BLaER1 treated with 17β-estradiol and CSF1 and Interleukin-3, amounts not matched to agents 10 nM and 100 nM (cell line): Measurements from ENCODE around the gene MED15.

ENCODE experiments used
- H3K27ac ChIP-seq, 11 experiments: shearing (Covaris generic); formaldehyde crosslinking; 2 replicates each; pipeline ENCODE4 v1.8.1; 2022
- H3K27me3 ChIP-seq, 11 experiments: shearing (Covaris generic); formaldehyde crosslinking; 2 replicates each; pipeline ENCODE4 v1.8.1; 2022
- H3K36me3 ChIP-seq, 11 experiments: shearing (Covaris generic); formaldehyde crosslinking; 2 replicates each; pipeline ENCODE4 v1.8.1; 2022
- H3K4me1 ChIP-seq, 10 experiments: shearing (Covaris generic); formaldehyde crosslinking; 2 replicates each; pipeline ENCODE4 v1.8.1; 2022
- H3K4me2 ChIP-seq, 11 experiments: shearing (Covaris generic); formaldehyde crosslinking; 2 replicates each; pipeline ENCODE4 v1.8.1; 2022
- H3K4me3 ChIP-seq, 10 experiments: shearing (Covaris generic); formaldehyde crosslinking; 2 replicates each; pipeline ENCODE4 v1.8.1; 2022
- H3K9ac ChIP-seq, 11 experiments: shearing (Covaris generic); formaldehyde crosslinking; 2 replicates each; pipeline ENCODE4 v1.8.1; 2022
- H3K9me3 ChIP-seq, 11 experiments: shearing (Covaris generic); formaldehyde crosslinking; replicated peaks in 1 of 11; 2 replicates each; pipeline ENCODE4 v1.8.1; 2022
- H4K20me1 ChIP-seq, 11 experiments: shearing (Covaris generic); formaldehyde crosslinking; 2 replicates each; pipeline ENCODE4 v1.8.1; 2022
- Cebpa-rat ChIP-seq, 11 experiments: shearing (Covaris generic); IDR thresholded peaks; 2 replicates each; pipeline ENCODE4 v1.8.1; 2022

Gene MED15

GRCh38 chr22:20558534-20558933, 51.1 kb downstream of the MED15 start:
- Histone ChIP-seq H3K4me1 (peaks cover 15 to 49% (median 35%) of the 10 kb centered on the region in 10 experiments), H3K27ac (peak overlapping the region in 3 of 11 experiments; percentile 64 to 81 (median 78); a peak in 4 of 22 replicates), H3K27me3 (no peaks in the 10 kb centered on the region), H4K20me1 (peaks cover 32 to 99% (median 59%) of the 10 kb centered on the region in 11 experiments; a peak in 20 of 22 replicates), H3K4me2 (no peak overlapping the region), H3K9me3 (peaks cover 8 to 28% (median 18%) of the 10 kb centered on the region in 11 experiments), H3K9ac (no peak overlapping the region), H3K4me3 (peak overlapping the region in 1 of 10 experiments; percentile 29; a peak in 1 of 20 replicates), H3K36me3 (peaks cover 96 to 100% (median 100%) of the 10 kb centered on the region in 11 experiments)
- no peak for TF ChIP-seq Cebpa-rat (IDR thresholded peaks at IDR 0.05)

GRCh38 chr22:20559174-20559760, 51.9 kb downstream of the MED15 start:
- H3K27ac ChIP-seq: no peak overlapping the region
- H3K4me1 ChIP-seq: peaks cover 15 to 41% (median 33%) of the 10 kb centered on the region in 10 experiments
- no peak for TF ChIP-seq Cebpa-rat (IDR thresholded peaks at IDR 0.05)
- peaks cover 30 to 99% (median 58%) of the 10 kb centered on the region in 11 experiments; a peak in 21 of 22 replicates for H4K20me1 ChIP-seq
- H3K9me3 ChIP-seq: peaks cover 8 to 28% (median 18%) of the 10 kb centered on the region in 11 experiments
- no peaks in the 10 kb centered on the region for H3K27me3 ChIP-seq
- peaks cover 91 to 100% (median 96%) of the 10 kb centered on the region in 11 experiments for H3K36me3 ChIP-seq
- no peak overlapping the region for H3K4me2 ChIP-seq
- H3K9ac ChIP-seq: no peak overlapping the region
- no peak overlapping the region for H3K4me3 ChIP-seq

GRCh38 chr22:20560716-20561115, 53.3 kb downstream of the MED15 start:
- no peak overlapping the region for H3K27ac ChIP-seq
- no peak overlapping the region for H3K9ac ChIP-seq
- peaks cover 91 to 100% (median 96%) of the 10 kb centered on the region in 11 experiments for H3K36me3 ChIP-seq

GRCh38 chr22:20561882-20562281, 54.5 kb downstream of the MED15 start:
- no peak for TF ChIP-seq Cebpa-rat (IDR thresholded peaks at IDR 0.05)
- Histone ChIP-seq H4K20me1 (peaks cover 34 to 98% (median 60%) of the 10 kb centered on the region in 11 experiments), H3K4me2 (no peak overlapping the region), H3K9me3 (peaks cover 8 to 25% (median 18%) of the 10 kb centered on the region in 11 experiments), H3K27me3 (no peaks in the 10 kb centered on the region), H3K4me1 (peaks cover 10 to 19% (median 13%) of the 10 kb centered on the region in 10 experiments), H3K9ac (no peak overlapping the region), H3K4me3 (no peak overlapping the region), H3K27ac (no peak overlapping the region), H3K36me3 (peaks cover 91 to 100% (median 96%) of the 10 kb centered on the region in 11 experiments)

More at GRCh38 chr22:20560716-20561115, 53.3 kb downstream of the MED15 start:
- Histone ChIP-seq H3K9me3 (peaks cover 8 to 28% (median 18%) of the 10 kb centered on the region in 11 experiments), H3K4me1 (peaks cover 15 to 27% (median 23%) of the 10 kb centered on the region in 10 experiments), H3K4me3 (no peak overlapping the region), H4K20me1 (peaks cover 29 to 99% (median 58%) of the 10 kb centered on the region in 11 experiments), H3K4me2 (no peak overlapping the region), H3K27me3 (no peaks in the 10 kb centered on the region)
- TF ChIP-seq Cebpa-rat (IDR thresholded peaks at IDR 0.05): no peak

- Histone ChIP-seq H3K4me1 (peaks cover 2 to 18% (median 11%) of the 10 kb centered on the region in 10 experiments; a peak in 19 of 20 replicates), H3K36me3 (peaks cover 91 to 100% (median 96%) of the 10 kb centered on the region in 11 experiments), H3K9ac (no peak overlapping the region), H3K27me3 (no peaks in the 10 kb centered on the region), H3K4me2 (no peak overlapping the region), H3K27ac (no peak overlapping the region), H3K4me3 (no peak overlapping the region), H4K20me1 (peaks cover 41 to 98% (median 66%) of the 10 kb centered on the region in 11 experiments), H3K9me3 (peaks cover 8 to 18% (median 16%) of the 10 kb centered on the region in 11 experiments)
- no peak for TF ChIP-seq Cebpa-rat (IDR thresholded peaks at IDR 0.05)
Measured at GRCh38 chr22:20562607-20563465, 55.4 kb downstream of the MED15 start.

- H3K27me3 ChIP-seq: no peaks in the 10 kb centered on the region
- peaks cover 91 to 100% (median 96%) of the 10 kb centered on the region in 11 experiments for H3K36me3 ChIP-seq
- peaks cover 7 to 22% (median 13%) of the 10 kb centered on the region in 10 experiments for H3K4me1 ChIP-seq
- no peak overlapping the region for H3K9ac ChIP-seq
- no peak for TF ChIP-seq Cebpa-rat (IDR thresholded peaks at IDR 0.05)
- H3K4me3 ChIP-seq: no peak overlapping the region
- H4K20me1 ChIP-seq: peaks cover 48 to 98% (median 66%) of the 10 kb centered on the region in 11 experiments
- H3K9me3 ChIP-seq: peaks cover 7 to 11% (median 9%) of the 10 kb centered on the region in 11 experiments
- no peak overlapping the region for H3K27ac ChIP-seq
- no peak overlapping the region for H3K4me2 ChIP-seq
Measured at GRCh38 chr22:20563466-20563906, 56.1 kb downstream of the MED15 start.

GRCh38 chr22:20563941-20564371, 56.5 kb downstream of the MED15 start:
- H3K4me2 ChIP-seq: no peak overlapping the region
- no peak overlapping the region for H3K9ac ChIP-seq
- no peak overlapping the region for H3K27ac ChIP-seq
- H3K9me3 ChIP-seq: peaks cover 2 to 7% (median 5%) of the 10 kb centered on the region in 11 experiments; a peak in 21 of 22 replicates
- no peaks in the 10 kb centered on the region for H3K27me3 ChIP-seq
- peaks cover 52 to 98% (median 69%) of the 10 kb centered on the region in 11 experiments for H4K20me1 ChIP-seq
- TF ChIP-seq Cebpa-rat (IDR thresholded peaks at IDR 0.05): no peak
- H3K36me3 ChIP-seq: peaks cover 91 to 100% (median 96%) of the 10 kb centered on the region in 11 experiments
- no peak overlapping the region for H3K4me3 ChIP-seq
- H3K4me1 ChIP-seq: peaks cover 12 to 27% (median 18%) of the 10 kb centered on the region in 10 experiments

- H3K9me3 ChIP-seq: no peaks in the 10 kb centered on the region
- H3K27ac ChIP-seq: no peak overlapping the region
- H3K9ac ChIP-seq: no peak overlapping the region
- H4K20me1 ChIP-seq: peaks cover 65 to 98% (median 81%) of the 10 kb centered on the region in 11 experiments
- peaks cover 18 to 35% (median 27%) of the 10 kb centered on the region in 10 experiments for H3K4me1 ChIP-seq
- H3K4me2 ChIP-seq: no peak overlapping the region
- H3K36me3 ChIP-seq: peaks cover 91 to 100% (median 96%) of the 10 kb centered on the region in 11 experiments
- no peaks in the 10 kb centered on the region for H3K27me3 ChIP-seq
- H3K4me3 ChIP-seq: no peak overlapping the region
- no peak for TF ChIP-seq Cebpa-rat (IDR thresholded peaks at IDR 0.05)
Measured at GRCh38 chr22:20565079-20565734, 57.8 kb downstream of the MED15 start.
